ENCODE measurements around the gene CARD11. TPM values are rescaled to one million over a fixed set of nuclear protein-coding genes. Genes with fewer than 3 reads are reported as not detected.

The CARD11 gene
- total RNA-seq, 4 donors from 2014 or later: 0.24 to 0.38 (median 0.29) TPM; not detected in 1

- H3K4me3 ChIP-seq: no peak overlapping the region
- peaks cover 4% of the 10 kb centered on the region for H3K9me3 ChIP-seq
- TF ChIP-seq CTCF (IDR thresholded peaks at IDR 0.05) (no peak), POLR2A (IDR thresholded peaks at IDR 0.05) (no peak), POLR2AphosphoS5 (IDR thresholded peaks at IDR 0.05) (no peak), EP300 (IDR thresholded peaks at IDR 0.05) (no peak)
- H3K4me1 ChIP-seq: peaks cover 10% of the 10 kb centered on the region
- H3K27me3 ChIP-seq: peaks cover 4% of the 10 kb centered on the region
- DNase-seq (ENCODE audit: low spot score in 2 of 2): peak in 1 of 2 donors; percentile 27
- no peaks in the 10 kb centered on the region for H3K36me3 ChIP-seq
- WGBS: 95% methylated on average over 4 of the region's 4 CpGs
- H3K27ac ChIP-seq: no peak overlapping the region
Measured at GRCh38 chr7:2952316-2952715, 91.4 kb downstream of the CARD11 start.

- TF ChIP-seq EP300 (IDR thresholded peaks at IDR 0.05) (no peak), CTCF (IDR thresholded peaks at IDR 0.05) (no peak), POLR2AphosphoS5 (IDR thresholded peaks at IDR 0.05) (no peak), POLR2A (IDR thresholded peaks at IDR 0.05) (no peak)
- Histone ChIP-seq H3K4me1 (peaks cover 5% of the 10 kb centered on the region), H3K27me3 (peaks cover 4% of the 10 kb centered on the region), H3K36me3 (no peaks in the 10 kb centered on the region), H3K9me3 (peaks cover 4% of the 10 kb centered on the region), H3K27ac (no peak overlapping the region), H3K4me3 (no peak overlapping the region)
- DNase-seq (ENCODE audit: low spot score in 2 of 2): no peak
Measured at GRCh38 chr7:2950578-2950977, 93.1 kb downstream of the CARD11 start.

- Histone ChIP-seq H3K4me1 (peaks cover 5% of the 10 kb centered on the region), H3K27me3 (peaks cover 11% of the 10 kb centered on the region), H3K27ac (no peak overlapping the region), H3K36me3 (no peaks in the 10 kb centered on the region), H3K4me3 (no peak overlapping the region), H3K9me3 (peaks cover 4% of the 10 kb centered on the region)
- TF ChIP-seq POLR2AphosphoS5 (IDR thresholded peaks at IDR 0.05) (no peak), CTCF (IDR thresholded peaks at IDR 0.05) (no peak), POLR2A (IDR thresholded peaks at IDR 0.05) (no peak), EP300 (IDR thresholded peaks at IDR 0.05) (no peak)
- no peak for DNase-seq (ENCODE audit: low spot score in 2 of 2)
- WGBS: 56% methylated on average over 2 of the region's 2 CpGs
Measured at GRCh38 chr7:2948749-2949148, 94.9 kb downstream of the CARD11 start.

GRCh38 chr7:2947058-2947780 lies 96.4 kb downstream of the CARD11 start:
- DNase-seq (ENCODE audit: low spot score in 2 of 2): peak; percentile 10 to 28
- 93% methylated on average over 12 of the region's 12 CpGs for WGBS

More at GRCh38 chr7:2947058-2947780, 96.4 kb downstream of the CARD11 start:
- H3K9me3 ChIP-seq: peaks cover 4% of the 10 kb centered on the region
- H3K27me3 ChIP-seq: peaks cover 16% of the 10 kb centered on the region
- no peaks in the 10 kb centered on the region for H3K36me3 ChIP-seq
- H3K27ac ChIP-seq: no peak overlapping the region
- no peak for TF ChIP-seq CTCF (IDR thresholded peaks at IDR 0.05)
- TF ChIP-seq POLR2A (IDR thresholded peaks at IDR 0.05): no peak
- TF ChIP-seq POLR2AphosphoS5 (IDR thresholded peaks at IDR 0.05): no peak
- H3K4me3 ChIP-seq: no peak overlapping the region
- no peaks in the 10 kb centered on the region for H3K4me1 ChIP-seq

All from suprapubic skin (tissue), 4 donors.